Brain pericyte (primary cell): Measurements from ENCODE around the gene NR3C1.

ENCODE experiments used
- DNase-seq: peaks from one replicate; pipeline ENCODE4 v3.0.0-alpha.2; 2012; ENCODE audit warnings: low read depth, low spot score

NR3C1 gene

DNA sequence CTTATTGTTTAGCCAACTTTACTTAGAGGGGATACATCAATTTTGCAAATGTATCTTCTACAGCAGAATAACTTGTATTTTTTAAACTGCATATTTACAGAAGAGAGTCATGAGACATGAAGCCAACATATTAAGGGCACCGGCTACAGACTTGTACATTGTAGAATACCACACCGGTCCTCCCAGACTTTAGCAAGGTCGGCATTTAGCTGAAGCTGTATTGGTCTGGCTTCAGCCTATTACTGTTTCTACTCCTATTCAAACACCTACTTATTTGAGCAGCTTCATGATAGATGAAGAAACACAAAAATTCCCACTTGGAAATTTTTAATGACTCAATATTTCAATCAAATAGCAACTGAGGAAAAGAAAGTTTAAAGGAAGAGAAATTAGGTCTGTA lies 33.0 kb downstream of the NR3C1 start:
- DNase-seq = no peak

DNA sequence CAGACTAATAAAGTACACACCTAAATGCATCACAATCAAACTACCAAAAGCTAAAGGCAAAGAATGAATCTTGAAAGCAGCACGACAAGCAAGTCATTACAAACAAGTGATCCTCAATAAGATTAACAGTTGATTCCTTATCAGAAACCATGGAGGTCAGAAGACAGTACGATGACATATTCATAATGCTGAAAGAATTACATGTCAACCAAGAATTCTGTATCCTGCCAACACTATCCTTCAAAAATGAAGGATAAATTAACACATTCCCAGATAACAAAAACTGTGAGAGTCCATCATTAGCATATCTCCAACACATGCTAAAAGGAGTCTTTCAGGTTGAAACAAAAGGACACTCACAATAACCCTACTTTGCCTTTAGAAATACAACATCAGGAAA lies 39.4 kb downstream of the NR3C1 start:
- no peak for DNase-seq

DNA sequence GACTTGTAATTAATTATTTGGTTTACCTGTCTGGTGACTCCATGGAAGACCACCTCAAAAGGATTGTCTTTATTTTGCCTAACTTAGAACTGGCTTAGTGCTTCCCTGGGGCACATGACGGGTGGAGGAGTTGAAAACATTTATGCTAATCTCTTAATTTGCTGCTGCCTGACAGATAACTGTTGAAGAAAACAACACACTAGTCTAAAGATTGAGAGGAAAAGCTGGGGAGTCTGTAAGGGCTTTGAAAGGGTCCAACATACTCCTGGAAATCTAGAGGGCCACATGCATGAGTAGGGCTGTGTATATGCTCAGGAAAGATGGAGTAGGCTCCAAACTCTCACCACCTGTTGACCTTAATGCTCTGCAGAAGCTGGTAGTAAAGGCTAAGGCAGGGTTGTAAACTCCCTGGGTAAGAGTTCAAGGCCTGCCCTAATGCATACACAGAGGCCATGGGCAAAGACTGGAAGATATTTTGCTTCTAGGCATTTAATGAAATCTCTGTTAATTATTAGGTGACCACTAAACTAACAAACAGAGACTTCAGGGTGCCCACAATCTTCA lies 40.7 kb downstream of the NR3C1 start:
- DNase-seq = no peak

DNA sequence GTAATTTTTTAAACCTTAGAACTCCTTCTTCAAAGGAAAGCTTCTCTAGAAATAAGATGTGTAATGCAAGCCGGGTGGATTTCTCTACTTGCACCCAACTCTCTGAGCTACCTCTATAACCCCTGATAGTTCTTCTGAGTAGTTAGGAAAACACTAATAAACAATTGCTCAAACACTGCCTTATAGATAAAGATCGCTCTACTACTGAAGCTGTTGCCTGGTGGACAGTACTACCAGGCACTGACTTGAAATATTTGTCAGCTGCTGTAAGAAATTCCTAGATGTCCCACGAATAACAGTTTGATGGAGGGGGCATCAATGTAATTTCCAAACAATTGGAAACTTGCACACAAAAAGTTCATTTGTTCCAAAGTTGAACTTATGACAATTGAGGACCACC lies 42.0 kb downstream of the NR3C1 start:
- DNase-seq = no peak

DNA sequence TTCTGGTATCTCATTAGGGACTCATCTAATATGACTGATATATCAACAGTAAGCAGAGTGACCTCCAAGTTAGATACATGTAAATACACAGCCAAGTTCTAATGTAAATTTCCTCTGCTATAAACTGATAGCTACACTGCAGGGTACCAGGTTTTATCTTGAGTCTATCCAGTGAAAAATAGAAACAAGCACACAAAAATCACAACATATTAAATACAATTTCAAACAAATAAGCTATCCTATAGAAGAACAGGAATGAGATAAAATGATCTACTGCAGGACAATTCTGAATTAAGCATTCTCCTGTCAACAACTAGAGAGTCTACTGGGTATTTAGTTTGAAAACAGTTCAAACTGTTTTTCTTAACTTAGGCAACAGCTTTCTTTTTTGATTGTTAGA lies 42.7 kb downstream of the NR3C1 start:
- DNase-seq = no peak

DNA sequence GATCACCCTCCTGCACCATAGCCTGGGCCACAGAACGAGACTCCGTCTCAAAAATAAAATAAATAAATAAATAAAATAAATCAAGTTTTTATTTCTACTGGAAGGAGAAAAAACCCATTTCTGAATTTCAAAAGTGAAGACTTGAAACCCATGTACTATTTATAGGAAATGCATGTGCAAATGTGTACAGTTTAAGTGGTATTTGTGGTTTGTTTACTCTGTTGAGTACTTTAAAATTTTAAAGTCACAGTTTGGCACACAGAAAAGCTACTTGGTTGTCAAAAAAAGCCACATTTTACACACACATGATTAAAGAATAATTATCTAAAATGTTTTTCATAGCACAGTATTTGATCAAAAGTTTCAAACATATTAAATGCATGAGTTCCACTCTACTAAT lies 43.6 kb downstream of the NR3C1 start:
- no peak for DNase-seq

DNA sequence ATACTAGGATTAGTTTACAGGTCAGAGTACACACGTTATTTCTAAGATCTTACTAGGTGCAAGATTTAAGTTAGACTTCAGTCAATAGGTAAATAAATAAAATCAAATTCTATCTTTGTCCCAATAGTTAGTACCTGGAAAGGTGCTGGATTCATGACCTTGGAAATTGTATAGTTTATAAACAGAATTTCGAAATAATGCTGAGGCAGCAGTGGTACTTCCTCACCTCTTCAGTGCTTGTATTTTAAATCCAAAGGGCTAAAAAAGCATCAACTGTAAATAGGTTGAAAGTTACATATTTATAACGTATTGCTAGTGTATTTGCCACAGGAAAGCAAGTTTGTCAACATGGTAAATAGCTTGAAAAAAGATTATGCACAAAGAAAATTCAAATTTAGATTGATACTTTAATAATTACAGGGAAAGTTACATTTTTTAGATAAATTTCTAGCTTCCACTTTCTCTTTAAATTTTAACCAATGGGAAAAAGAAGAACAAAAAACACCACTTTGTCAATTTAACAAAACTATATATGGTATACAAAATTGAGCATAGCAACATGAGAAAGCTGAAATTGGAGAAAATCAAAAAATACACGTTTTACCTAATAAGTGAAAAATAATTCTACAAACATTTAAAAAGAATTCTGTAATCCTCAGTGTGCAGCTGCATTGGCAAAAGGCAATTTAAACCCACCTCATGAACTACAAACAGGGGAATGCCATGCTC lies 46.5 kb downstream of the NR3C1 start:
- no peak for DNase-seq

DNA sequence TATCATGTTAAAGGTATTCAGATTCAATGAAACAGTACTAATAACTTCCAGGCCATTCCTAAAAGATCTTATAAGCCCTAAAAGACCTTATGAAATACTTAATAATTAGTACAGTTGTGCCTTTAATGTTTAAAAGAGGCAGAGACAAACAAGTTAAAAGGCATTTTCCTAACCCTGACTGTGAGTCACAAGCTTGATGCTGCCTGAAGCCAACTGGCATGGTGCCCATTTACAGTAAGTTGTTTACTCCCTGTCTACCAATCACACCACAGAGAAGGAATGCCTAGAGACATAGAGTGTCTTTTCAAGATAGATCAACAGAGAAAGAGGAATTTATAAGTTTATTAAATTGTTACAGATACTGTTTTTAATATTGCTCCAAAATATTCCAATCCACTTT lies 47.8 kb downstream of the NR3C1 start:
- DNase-seq = peak; percentile 51

DNA sequence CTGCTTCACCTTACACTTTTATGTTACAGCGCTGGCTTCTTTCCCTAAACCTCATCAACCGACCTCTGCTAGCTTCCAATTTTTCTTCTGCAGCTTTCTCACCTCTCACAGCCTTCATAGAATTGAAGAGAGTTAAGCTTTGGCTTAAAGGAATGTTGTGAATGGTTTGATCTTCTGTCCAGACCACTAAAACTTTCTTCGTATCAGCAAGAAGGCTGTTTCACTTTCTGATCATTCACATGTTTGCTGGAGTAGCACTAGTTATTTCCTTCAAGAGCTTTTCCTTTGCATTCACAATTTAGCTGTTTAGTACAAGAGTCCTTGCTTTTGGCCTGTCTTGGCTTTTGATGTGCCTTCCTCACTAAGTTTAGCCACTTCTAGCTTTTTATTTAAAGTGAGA lies 49.5 kb downstream of the NR3C1 start:
- no peak for DNase-seq

DNA sequence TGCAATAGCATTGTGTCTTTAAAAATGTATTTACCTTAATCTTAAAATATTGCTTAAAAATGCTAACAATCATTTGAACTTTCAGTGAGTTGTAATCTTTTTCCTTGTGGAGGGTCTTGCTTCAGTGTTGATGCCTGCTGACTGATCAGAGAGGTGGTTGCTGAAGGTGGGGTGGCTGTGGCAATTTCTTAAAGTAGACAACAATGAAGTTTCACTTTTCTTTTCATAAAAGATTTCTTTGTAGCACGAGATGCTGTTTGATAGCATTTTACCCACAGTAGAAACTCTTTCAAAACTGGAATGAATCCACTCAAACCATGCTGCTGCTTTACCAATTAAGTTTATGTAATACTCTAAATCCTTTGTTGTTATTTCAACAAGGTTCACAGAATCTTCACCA lies 50.8 kb downstream of the NR3C1 start:
- no peak for DNase-seq

DNA sequence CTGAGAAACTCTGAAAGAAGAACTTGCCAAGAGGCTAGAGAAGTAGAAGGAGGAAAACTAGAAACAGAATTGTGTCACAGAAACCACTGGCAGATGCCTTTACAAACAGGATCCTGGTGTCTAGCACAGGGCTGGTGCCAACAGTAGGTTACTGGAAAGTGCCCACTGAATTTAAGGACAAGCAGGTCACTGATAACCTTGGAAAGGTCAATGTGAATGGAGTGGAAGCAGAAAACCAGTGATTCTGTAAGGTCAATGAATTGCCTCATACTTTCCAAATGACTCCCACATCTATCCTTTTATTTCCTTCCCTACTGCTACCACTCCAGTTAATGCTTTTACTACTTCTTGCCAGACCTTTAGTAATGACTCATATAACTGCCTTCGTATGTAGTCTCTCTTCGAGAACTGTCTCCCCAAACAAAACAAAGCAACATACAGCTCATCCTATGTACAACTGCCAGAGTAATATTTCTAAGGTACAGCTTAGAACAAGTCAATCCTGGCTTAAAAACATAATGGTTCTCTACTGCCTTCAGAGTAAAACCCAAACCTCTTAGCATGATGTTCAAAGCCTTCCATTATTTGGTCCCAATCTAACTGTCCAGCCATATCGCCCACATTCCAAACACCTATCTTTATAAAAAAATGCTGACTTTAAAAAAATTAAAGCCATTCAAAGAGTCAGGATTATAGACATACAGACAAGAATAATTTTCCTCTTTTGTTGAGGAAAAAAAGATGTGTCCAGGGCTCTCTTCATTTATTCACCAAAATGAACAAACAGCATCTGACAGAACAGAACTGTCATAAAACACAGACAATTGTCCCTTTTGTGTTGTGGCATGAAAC lies 52.5 kb downstream of the NR3C1 start:
- DNase-seq = peak; percentile 12

DNA sequence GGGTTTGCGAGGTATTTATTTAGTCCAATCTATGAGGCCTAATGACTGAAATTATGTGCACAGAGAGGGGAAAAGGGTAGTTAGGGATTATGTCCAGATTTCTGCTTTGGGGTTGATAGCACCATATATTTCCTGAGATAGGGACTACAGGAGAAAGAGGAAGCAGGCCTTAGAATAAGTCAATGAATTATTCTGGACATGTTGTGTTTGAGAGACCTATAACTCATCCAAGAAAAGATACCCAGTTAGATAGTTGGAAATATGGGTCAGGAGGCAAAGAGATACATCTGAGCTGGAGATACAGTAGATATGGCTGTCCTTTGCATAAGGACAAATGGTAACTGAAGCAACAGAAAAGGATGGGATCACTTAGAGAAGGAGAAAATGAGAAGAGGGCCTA lies 53.1 kb downstream of the NR3C1 start:
- DNase-seq = no peak

DNA sequence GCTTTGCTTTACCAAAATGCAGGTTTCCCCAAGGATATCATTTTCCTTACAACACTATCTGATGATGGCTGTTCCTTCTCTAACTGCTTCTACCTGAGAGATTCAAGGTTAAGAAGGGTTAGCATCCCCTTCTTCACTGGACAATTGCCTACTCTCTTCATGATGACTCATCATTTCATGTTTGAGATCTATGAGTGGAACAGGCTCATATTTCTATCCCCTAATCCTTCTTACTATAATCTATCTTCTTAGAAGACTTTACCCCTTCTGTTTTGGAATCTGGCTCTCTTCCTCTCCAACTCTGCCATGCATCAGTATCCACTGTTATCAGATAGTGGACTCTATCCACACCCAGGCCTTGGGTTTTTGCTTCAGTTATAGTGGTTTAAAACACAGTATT lies 54.3 kb downstream of the NR3C1 start:
- DNase-seq = no peak

DNA sequence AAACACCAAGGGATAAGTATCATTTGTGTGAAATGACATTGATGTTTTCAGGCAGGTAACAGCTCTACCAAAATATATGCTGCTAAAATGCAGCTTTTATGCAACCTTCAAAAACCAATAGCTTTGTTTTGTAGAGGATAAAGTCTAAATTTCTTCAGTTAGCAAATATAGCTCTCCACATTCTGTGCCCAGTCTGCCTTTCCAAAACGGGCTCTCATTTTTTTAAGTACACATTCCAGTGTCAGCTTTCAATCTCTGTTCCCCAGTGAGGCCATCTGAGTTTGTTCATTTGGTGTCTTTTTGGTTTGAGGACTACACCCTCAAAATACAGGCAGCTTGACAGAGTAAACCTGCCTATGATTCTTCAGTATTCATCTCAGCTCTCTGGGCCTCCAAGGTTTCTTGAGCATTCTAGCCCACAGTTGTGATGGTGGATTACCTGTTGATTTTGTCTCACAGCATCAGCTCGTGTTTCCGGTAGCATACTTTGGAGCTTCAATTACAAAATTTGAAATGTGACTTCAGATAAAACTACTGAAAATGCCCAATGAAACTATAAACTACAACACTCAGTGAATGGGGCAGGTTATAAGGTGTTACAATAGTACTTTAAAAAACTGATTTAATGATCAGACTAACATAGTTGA lies 55.7 kb downstream of the NR3C1 start:
- no peak for DNase-seq

DNA sequence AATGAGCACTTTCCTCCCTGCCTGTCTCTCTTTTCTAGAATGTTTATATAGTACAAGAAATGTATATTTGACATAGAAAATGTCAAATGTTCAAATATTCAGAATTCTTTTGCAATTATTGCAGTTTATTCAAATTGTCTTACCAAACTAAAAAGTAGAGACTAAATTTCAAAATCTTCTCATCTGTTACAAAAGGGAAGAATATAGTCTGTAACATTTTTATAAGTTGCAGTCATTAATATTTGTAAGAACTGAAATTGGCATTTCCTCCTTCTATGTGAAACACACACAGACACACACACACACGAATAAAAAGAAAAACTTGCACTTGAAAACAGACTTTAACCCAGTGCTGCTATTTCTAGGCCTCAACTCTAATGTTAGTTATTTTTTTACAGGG lies 56.4 kb downstream of the NR3C1 start:
- no peak for DNase-seq

DNA sequence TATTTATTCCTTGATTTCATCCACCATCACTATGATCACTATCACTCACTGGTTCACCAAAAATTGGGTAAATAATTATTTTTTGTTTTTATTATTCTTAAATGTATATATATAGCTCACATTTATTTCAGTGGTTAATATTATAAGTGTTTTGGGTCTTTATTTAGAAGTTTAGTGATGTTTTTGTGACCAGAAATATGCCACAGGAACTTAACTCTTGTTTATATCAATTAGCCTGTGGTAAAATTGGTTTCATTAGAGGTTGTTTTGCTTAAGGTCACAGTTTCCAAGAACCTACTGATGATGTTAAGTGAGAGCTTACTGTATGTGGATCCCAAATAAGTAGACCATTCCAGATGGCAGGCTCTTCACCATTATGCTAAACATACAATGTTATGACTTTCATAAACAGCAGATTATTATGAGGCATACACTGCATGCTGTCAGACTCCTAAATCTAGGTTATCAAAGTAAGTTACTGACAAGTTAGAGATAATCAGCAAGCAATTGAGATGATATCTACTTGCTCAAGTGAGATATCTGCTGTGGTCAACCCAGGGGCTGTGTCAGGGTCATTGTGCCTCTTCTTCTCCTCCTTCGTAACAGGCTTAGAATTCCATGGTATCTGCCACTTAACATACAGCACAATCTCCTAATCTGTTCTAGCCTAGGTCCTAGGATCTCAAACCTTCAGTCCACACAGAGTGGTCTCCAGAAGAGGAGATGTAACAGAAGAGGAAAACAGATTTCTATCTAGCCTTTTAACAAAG lies 57.6 kb downstream of the NR3C1 start:
- no peak for DNase-seq

DNA sequence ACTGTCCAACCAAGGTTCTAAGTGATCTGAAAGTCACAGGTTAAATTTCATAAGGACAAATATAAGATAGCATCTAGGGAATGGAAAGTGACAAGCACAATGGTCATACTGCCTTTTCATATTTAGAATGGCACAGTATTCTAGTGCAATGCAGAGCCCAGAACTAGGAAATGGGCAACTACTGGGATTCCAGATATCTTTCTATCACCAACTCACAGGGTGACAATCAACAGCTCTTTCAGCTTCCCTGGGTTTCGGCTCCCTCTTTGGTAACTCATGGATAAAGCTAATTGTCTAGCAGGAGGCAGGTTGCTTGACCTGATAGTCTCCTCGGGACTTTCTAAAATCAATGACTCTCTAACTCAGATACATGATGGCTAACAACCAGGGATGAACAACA lies 60.4 kb downstream of the NR3C1 start:
- no peak for DNase-seq

DNA sequence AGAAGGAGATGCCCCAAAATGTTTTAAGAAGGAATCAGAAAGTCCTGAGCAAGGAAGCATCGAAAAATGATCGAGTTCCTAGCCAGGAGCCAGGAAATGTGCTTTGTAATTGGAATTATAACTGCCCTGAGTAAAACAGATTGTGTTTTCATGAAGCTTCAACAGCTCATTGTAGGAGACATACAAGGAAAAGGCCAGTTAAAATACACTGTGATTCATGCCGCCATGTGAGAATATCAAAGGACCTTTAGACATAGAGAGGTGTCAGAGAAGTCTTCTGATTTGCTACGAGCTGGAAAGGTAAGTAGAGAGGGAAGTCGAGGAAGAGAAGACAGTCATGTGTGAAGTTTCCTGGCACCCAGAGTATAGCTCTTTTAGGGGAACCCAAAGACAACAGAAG lies 60.9 kb downstream of the NR3C1 start:
- DNase-seq = no peak

DNA sequence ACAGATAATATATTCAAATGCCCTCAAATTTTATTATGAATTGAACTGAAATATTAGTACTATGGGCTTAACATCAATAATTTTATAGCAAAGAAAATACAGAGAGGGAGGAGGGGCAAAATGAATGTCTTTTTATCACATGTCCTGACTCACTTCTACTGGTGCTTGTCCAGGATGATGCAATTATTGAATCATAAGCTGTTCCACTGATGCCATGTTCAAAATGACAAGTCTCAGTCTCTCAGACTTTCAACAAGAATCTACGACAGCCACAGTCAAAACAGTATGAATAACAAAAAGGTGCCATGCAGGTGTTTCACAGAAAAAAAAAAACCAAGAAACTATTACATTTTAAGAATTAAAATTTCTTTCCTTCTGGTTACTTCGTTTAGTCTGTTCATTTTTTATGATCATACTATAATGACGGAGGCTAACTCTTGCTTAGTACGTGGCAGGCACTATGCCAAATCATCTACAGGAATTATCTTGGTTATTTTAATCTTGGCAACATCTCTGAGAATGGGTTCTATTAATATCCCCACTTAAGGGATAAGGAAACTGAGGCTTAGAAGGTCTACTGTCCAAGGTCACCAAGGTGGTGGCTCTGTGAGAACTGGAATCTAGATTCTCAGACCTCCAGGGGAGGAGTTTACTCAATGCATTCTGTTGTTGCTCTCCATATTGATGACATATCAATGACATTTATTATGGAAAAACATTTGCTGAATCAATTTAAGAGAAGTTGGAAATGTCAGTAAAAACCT lies 61.5 kb downstream of the NR3C1 start:
- DNase-seq = no peak

DNA sequence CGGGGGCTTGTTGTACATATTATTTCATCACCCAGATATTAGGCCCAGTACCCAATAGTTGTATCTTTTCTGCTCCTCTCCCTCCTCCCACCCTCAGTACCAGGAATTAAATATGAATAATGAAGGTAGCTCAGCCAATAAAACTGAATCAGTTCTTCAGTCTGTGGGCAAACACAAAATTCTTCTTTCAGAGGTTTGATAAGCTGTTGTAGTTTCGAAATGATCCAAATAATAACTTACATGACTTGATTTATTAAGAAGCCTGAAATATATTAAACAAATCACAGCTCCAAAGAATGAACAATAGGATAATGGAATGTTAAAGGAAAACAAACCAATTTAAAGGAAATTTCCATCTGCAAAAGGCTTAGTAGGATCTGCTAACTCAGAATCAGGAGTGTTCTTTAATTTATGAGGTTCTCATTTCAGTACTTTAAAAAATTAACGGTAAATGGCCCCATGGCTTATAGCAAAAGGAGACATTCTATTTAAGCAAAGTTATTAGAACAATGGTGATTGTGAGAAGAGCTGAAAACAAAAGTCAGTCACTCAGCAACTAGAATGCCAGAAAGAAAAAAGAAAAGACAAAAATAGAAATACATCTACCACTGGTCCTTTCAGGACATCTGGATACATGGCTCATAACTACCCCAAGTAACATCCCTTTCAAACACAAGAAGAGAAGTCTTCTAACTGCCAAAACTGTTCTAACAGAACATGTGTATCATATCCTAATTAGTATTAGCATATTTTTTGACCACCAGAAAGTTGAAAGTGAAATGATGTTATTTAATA lies 62.4 kb downstream of the NR3C1 start:
- no peak for DNase-seq
